Stimulated activated CD4-positive, alpha-beta T cell treated with anti-CD3 and anti-CD28 coated beads, TNF-alpha, amount 100 ng/mL, for 1 hour (primary cell): ENCODE measurements around the gene AIFM3.
"Not testable (repeated sequence)": the region's sequence is repeated elsewhere in the genome, so short reads cannot be mapped to it uniquely, and the experiment has no call there.

ENCODE experiments used
- DNase-seq, 3 donors: peaks; one replicate each; pipeline ENCODE4 v3.0.0-alpha.2; 2020; ENCODE audit warnings: low read depth in 3 of 3, low spot score in 1 of 3

Gene AIFM3

GRCh38 chr22:20940186-20940651 lies 26.8 kb upstream of the AIFM3 start:
- DNase-seq: no peak

- no peak for DNase-seq
Observed at GRCh38 chr22:20940904-20941385, 26.1 kb upstream of the AIFM3 start.

GRCh38 chr22:20942203-20942902 lies 24.7 kb upstream of the AIFM3 start:
- not testable (repeated sequence) for DNase-seq

GRCh38 chr22:20943104-20943933 lies 23.7 kb upstream of the AIFM3 start:
- no peak for DNase-seq

- DNase-seq: no peak
Observed at GRCh38 chr22:20944042-20944441, 23.0 kb upstream of the AIFM3 start.

GRCh38 chr22:20945578-20945934 lies 21.5 kb upstream of the AIFM3 start:
- no peak for DNase-seq

- no peak for DNase-seq
Observed at GRCh38 chr22:20946080-20946986, 20.7 kb upstream of the AIFM3 start.

- no peak for DNase-seq
Observed at GRCh38 chr22:20946991-20947390, 20.1 kb upstream of the AIFM3 start.

GRCh38 chr22:20948450-20948849 lies 18.6 kb upstream of the AIFM3 start:
- DNase-seq: no peak

- DNase-seq: no peak
Observed at GRCh38 chr22:20948989-20949388, 18.1 kb upstream of the AIFM3 start.

- no peak for DNase-seq
Observed at GRCh38 chr22:20949698-20950183, 17.3 kb upstream of the AIFM3 start.

- DNase-seq: no peak
Observed at GRCh38 chr22:20951151-20951931, 15.7 kb upstream of the AIFM3 start.

GRCh38 chr22:20951932-20952380 lies 15.1 kb upstream of the AIFM3 start:
- no peak for DNase-seq

GRCh38 chr22:20952544-20953341 lies 14.3 kb upstream of the AIFM3 start:
- DNase-seq: no peak

GRCh38 chr22:20953342-20953608 lies 13.8 kb upstream of the AIFM3 start:
- no peak for DNase-seq

- DNase-seq: no peak
Observed at GRCh38 chr22:20953668-20954500, 13.2 kb upstream of the AIFM3 start.

- no peak for DNase-seq
Observed at GRCh38 chr22:20955548-20955947, 11.5 kb upstream of the AIFM3 start.

- no peak for DNase-seq
Observed at GRCh38 chr22:20956258-20957101, 10.6 kb upstream of the AIFM3 start.
